ENCODE data around the gene P2RX6. TPM values are rescaled to one million over a fixed set of nuclear protein-coding genes. Genes with fewer than 3 reads are reported as not detected.

The P2RX6 gene
- total RNA-seq, 1 experiment from 2014 or later: 10.0 TPM

DNA sequence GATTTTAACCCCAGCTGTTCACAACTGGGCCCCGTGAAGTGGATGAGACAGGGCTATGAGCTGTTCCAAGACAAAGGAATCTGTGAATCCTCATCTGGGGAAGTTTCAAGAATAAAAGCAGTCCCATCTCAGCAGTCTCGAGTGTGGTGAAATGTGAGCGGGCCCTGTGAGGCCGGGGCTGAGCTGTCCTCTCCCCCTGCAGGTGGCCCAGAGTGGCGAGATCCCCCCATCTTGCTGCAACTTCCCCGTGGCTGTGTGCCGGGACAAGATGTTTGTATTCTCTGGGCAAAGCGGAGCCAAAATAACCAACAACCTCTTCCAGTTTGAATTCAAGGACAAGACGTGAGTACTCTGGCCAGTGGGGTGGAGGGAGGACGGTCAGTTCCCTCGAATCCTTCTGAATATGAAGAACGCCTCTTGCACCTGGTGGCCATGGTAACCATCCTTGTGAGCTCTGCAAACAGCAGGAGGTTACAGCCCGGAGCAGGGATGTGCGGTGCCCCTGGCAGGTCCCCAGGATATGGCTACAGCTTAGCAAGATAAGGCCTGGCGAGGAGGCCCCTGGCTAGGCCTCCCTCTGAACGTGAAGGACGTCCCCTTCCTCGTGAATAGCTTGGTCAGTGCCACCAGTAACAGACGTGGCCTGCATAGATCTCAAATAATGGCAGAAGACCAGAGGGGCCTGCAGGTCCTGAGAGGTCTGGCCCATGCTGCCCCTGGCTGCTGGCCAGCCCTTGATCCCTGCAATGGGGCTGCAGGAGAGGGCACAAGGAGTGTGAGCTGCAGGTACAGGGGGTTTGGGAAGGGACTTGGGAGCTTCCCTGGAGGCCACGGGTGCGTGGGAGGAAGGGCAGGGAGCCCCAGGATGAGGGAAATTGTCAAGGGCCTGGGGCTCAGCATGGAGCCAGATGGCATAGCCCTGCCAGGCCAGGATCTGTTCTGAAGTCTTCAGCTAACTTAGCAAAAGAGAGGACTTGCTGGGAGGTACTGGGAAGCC, 24.5 kb upstream of the P2RX6 start:
- no peak for DNase-seq
- Histone ChIP-seq H3K36me3 (peaks cover 4% of the 10 kb centered on the region), H3K4me3 (no peak overlapping the region), H3K27me3 (no peaks in the 10 kb centered on the region), H3K9me3 (no peaks in the 10 kb centered on the region)

DNA sequence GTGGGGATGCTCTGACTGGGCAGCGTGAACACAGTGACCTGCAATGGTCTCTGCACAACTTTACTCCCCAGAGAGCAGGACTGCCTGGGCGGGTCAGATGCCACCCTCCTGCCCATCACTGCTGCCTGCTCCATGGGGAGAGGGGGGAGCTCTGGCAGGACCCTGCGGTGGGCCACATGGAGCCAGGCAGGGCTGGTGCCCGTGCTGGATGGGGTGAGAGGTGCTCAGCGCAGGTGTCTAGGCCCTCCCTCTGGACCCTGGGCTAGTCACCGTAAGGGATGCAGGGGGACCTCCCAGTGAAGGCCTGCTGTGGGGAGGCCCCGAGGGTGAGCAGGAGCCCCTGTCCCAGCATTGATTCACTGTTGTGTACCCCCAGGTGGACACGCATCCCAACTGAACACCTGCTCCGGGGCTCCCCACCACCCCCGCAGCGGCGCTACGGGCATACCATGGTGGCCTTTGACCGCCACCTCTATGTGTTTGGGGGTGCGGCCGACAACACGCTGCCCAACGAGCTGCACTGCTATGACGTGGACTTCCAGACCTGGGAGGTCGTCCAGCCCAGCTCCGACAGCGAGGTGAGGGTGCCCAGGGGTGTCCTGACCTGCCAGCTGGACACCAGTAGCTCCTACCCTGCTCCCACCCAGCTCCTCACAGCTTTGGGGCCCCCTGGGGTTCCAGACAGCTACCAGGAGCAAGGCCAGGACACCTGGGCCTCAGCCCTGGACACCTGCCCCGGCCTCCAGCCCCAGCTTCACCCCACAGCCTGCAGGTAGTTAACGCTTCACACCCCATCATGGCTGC, 23.5 kb upstream of the P2RX6 start:
- H3K4me3 ChIP-seq: no peak overlapping the region
- DNase-seq: no peak
- no peaks in the 10 kb centered on the region for H3K27me3 ChIP-seq
- no peaks in the 10 kb centered on the region for H3K9me3 ChIP-seq
- no peaks in the 10 kb centered on the region for H3K36me3 ChIP-seq

DNA sequence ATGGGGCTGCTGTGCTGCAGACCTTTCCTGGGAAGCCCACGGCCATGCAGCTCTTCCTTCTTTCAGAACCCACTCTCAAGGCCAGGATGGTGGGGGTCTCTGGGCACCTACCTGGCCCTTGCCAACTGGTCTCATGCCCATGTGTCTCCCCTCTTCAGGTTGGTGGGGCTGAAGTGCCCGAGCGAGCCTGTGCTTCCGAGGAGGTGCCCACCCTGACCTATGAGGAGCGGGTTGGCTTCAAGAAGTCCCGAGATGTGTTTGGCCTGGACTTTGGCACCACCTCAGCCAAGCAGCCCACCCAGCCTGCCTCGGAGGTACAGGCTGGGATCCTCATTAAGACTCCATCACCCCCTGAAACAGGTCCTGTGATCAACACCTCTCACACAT, 22.9 kb upstream of the P2RX6 start:
- no peaks in the 10 kb centered on the region for H3K27me3 ChIP-seq
- no peak for DNase-seq
- no peaks in the 10 kb centered on the region for H3K9me3 ChIP-seq
- H3K36me3 ChIP-seq: no peaks in the 10 kb centered on the region
- no peak overlapping the region for H3K4me3 ChIP-seq

DNA sequence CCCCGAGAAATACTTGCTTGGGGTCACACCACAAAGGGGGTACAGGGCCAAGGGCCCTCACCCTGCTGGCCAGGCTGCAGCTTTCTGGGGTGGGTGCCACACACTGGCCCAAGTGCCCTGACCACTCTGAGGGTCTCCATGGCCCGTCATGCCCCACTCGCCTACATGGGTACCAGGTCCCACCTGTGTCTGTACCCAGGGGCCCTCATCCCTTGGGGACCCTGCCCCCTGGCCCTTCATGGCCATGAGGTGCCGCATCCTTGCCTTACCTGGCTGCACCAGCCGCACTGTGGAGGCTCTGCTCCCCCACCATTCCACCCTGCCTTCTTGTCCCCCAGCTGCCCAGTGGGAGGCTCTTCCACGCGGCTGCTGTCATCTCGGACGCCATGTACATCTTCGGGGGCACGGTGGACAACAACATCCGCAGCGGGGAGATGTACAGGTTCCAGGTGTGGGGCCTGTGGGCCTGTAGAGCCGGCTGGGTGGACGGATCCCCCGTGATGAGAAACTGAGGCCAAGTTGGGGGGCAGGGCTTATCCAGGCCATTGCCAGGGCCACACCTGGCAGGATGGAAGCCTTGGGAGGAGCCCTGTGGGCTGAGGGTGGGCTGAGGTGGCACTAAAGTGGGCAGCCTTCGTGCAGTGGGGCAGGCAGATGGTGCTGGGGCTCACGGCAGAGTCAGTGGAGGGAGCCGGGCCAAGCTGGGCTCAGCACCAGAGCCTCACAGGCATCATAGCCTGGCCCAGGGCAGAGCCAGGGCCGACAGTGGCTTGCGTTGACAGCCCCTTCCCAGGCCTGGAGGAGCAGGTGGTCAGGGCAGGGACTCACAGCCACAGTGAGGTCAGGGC, 22.3 kb upstream of the P2RX6 start:
- Histone ChIP-seq H3K27me3 (no peaks in the 10 kb centered on the region), H3K4me3 (no peak overlapping the region), H3K36me3 (peaks cover 1% of the 10 kb centered on the region; the same call in 1 of the 2 replicates), H3K9me3 (no peaks in the 10 kb centered on the region)
- no peak for DNase-seq

DNA sequence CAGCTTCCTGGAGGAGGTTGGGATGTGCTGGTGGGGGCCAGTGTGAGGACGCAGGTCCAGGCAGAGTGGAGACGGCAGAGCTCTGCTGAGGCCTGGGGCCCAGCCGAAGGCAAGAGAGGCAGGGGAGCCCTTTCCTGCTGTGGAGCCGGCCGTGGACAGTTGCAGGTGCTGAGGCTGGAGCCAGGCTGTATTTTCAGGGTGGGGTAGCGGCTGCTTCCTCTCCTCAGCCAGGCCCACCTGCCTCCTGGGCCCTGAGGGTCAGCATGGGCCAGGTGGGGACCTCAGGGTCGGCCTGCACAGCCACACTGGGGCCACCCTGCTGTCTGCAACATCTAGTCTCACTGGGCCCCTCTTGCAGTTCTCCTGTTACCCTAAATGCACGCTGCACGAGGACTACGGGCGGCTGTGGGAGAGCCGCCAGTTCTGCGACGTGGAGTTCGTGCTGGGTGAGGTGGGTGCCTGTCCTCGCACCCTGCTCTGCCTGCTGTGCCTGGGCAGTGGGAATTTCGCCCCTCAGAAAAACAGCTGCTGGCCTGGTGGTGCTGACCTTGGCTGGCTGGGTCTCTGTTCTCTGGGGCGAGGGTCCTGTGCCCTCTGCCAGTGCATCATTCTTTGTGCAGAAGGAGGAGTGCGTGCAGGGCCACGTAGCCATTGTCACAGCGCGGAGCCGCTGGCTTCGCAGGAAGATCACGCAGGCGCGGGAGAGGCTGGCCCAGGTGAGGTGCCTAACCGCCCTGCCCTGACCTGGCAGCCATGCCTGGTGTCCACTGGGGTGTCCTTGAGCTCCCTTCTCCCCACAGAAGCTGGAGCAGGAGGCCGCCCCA, 21.4 kb upstream of the P2RX6 start:
- Histone ChIP-seq H3K36me3 (peaks cover 5% of the 10 kb centered on the region; the same call in 1 of the 2 replicates), H3K27me3 (no peaks in the 10 kb centered on the region), H3K9me3 (no peaks in the 10 kb centered on the region), H3K4me3 (no peak overlapping the region)
- no peak for DNase-seq

DNA sequence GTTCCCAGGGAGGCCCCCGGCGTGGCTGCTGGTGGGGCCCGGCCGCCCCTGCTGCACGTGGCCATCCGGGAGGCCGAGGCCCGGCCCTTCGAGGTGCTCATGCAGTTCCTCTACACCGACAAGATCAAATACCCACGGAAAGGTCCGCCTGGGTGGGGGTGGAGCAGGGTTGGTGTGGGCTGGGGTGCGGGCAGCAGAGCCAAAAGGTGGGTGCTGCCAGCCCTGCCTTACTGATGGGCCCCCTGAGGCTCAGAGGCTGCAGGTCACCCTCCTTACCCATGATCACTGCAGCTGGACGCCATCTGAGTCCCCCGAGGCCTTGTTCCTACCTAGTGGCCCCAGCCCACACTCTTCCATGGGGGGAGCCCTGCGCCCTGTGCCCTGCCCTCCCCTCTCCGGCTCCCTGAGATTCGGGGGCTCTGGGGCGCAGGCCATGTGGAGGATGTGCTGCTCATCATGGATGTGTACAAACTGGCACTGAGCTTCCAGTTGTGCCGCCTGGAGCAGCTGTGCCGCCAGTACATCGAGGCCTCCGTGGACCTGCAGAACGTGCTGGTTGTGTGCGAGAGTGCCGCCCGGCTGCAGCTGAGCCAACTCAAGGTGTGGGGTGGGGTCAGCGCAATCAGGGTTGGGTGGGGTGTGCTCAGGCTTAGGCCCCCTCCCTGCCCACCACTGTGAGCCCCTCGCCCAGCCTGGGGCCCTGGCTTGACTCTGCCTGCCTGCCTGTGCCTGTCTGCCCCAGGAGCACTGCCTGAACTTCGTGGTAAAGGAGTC, 20.6 kb upstream of the P2RX6 start:
- H3K36me3 ChIP-seq: peaks cover 13% of the 10 kb centered on the region
- no peak overlapping the region for H3K4me3 ChIP-seq
- no peak for DNase-seq
- H3K9me3 ChIP-seq: no peaks in the 10 kb centered on the region
- H3K27me3 ChIP-seq: no peaks in the 10 kb centered on the region

DNA sequence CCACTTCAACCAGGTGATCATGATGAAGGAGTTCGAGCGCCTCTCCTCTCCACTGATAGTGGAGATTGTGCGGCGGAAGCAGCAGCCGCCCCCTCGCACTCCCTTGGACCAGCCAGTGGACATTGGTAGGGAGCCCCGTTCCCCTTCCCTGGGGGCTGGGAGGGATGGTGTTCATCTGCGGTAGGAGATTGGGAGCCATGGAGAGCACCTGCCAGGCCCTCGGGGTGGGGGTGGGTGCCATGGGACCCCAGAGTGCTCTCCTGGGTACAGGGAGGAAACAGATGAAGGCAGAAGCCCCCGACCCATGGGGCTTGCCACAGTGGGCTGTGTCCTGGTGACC, 20.1 kb upstream of the P2RX6 start:
- H3K4me3 ChIP-seq: no peak overlapping the region
- no peaks in the 10 kb centered on the region for H3K9me3 ChIP-seq
- DNase-seq: no peak
- H3K36me3 ChIP-seq: peaks cover 19% of the 10 kb centered on the region
- H3K27me3 ChIP-seq: no peaks in the 10 kb centered on the region

DNA sequence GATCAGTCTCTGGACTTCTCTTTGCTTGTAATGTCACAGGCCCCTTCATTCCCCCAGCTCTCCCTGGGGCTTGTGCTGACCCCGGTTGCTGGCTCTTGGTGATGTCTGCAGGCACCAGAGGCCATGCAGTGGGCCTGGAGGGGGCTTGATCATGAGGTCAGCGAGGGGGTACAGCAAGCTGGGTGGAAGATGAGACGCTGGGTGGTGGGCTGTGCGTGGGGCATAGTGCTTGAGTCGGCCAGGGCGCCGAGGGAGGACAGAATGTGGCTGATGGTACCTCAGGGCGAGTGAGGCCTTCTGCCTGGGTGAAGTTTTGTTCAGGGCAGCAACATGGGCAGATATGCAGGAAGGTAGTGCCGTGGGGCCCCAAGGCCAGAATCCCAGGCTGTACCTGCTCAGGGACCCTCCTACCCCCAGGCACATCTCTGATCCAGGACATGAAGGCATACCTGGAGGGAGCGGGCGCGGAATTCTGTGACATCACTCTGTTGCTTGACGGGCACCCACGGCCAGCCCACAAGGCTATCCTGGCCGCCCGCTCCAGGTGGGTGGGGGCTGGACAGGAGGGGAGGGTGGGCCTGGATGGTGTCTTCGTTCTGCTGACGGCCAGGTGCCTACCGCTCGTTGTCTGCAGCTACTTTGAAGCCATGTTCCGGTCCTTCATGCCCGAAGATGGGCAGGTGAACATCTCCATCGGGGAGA, 19.5 kb upstream of the P2RX6 start:
- no peaks in the 10 kb centered on the region for H3K27me3 ChIP-seq

DNA sequence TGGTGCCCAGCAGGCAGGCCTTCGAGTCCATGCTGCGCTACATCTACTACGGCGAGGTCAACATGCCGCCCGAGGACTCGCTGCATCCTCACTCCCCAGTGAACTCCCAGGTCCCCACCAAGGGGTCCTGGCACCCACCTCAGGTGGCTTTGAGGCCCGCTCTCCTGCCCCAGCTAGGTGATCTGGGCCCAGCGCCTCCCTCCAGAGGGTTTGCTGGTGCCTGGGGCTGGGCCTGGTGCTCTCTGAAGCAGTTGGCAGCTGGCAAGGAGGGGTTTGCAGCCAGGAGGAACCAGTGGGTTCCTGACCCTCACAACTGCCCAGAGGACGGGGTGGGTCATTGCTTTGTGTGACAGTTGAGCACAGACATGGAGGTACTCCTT, 18.9 kb upstream of the P2RX6 start:
- DNase-seq: no peak

More for the DNA sequence above, 19.5 kb upstream of the P2RX6 start:
- no peak for DNase-seq
- no peaks in the 10 kb centered on the region for H3K9me3 ChIP-seq
- no peak overlapping the region for H3K4me3 ChIP-seq
- peaks cover 25% of the 10 kb centered on the region for H3K36me3 ChIP-seq

DNA sequence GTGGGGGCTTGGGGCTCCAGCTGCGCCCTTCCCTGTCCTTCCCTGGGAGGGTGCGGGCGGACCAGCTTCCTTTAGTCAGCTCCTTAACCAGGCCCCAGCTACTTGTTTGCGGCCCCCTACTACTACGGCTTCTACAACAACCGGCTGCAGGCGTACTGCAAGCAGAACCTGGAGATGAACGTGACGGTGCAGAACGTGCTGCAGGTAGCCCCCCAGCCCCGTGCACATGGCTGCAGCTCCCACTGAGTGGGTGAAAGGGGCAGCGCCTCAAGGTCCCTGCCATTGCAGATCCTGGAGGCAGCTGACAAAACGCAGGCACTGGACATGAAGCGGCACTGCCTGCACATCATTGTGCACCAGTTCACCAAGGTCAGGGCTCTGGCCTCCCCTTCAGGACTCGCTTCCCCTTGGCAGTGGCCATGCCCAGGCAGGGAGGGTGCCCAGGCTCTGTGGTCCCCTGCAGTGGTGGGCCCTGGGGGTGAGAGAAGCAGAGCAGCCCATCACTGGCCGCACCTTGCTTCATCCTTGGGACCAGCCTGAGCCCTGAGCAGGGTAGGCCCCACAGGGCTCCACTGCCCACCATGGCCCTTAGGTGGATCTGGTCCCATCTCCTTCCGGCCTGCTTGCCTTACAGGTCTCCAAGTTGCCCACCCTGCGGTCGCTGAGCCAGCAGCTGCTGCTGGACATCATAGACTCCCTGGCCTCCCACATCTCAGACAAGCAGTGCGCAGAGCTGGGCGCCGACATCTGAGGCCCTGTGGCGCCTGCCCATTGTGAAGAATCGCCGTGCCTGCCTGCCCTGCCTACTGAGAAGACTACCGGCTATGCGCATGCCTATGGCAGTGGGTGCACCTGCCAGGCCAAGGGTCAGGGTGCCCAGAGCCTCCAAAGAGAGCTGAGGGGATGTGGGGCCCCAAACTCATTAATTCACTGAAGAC, 18.1 kb upstream of the P2RX6 start:
- peaks cover 31% of the 10 kb centered on the region for H3K36me3 ChIP-seq
- no peaks in the 10 kb centered on the region for H3K27me3 ChIP-seq
- no peaks in the 10 kb centered on the region for H3K9me3 ChIP-seq
- H3K4me3 ChIP-seq: no peak overlapping the region
- no peak for DNase-seq

More for the DNA sequence above, 18.9 kb upstream of the P2RX6 start:
- no peak overlapping the region for H3K4me3 ChIP-seq
- H3K36me3 ChIP-seq: peaks cover 29% of the 10 kb centered on the region
- H3K27me3 ChIP-seq: no peaks in the 10 kb centered on the region
- H3K9me3 ChIP-seq: no peaks in the 10 kb centered on the region

DNA sequence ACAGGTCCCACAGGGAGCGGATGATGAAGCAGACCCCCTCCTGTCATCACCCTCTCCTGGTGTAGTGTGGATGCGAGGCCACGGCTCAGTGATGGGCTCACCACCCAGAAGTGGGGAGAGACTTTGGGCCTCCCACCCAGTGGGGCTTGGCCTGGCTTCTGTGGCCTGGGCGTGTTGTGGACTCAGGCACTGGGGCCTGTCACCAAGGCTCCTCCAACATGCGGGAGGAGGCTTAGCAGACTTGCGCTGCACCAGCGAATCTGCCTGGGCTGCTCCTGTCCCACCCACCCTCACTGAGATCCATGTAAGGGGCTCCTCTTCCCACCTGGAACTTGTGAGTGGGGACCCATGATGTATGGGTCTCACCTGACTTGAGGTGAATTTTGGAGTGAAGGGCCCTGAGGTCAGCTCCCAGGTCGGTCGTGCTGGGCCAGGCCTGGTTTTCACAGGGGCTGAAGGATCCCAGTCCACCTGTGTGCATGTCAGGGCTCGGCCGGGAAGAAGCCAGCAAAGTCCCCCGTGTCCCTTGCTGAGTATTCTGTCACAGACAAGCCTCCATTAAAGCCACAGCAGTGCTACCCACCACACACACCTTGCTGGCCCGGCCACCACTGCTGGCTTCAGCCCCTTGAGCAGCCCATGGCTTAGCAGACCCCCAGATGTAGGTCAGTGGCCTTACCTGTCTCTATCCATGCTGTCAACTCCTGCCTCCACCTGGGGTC, 17.3 kb upstream of the P2RX6 start:
- no peaks in the 10 kb centered on the region for H3K27me3 ChIP-seq
- no peak for DNase-seq
- H3K36me3 ChIP-seq: peaks cover 31% of the 10 kb centered on the region

DNA sequence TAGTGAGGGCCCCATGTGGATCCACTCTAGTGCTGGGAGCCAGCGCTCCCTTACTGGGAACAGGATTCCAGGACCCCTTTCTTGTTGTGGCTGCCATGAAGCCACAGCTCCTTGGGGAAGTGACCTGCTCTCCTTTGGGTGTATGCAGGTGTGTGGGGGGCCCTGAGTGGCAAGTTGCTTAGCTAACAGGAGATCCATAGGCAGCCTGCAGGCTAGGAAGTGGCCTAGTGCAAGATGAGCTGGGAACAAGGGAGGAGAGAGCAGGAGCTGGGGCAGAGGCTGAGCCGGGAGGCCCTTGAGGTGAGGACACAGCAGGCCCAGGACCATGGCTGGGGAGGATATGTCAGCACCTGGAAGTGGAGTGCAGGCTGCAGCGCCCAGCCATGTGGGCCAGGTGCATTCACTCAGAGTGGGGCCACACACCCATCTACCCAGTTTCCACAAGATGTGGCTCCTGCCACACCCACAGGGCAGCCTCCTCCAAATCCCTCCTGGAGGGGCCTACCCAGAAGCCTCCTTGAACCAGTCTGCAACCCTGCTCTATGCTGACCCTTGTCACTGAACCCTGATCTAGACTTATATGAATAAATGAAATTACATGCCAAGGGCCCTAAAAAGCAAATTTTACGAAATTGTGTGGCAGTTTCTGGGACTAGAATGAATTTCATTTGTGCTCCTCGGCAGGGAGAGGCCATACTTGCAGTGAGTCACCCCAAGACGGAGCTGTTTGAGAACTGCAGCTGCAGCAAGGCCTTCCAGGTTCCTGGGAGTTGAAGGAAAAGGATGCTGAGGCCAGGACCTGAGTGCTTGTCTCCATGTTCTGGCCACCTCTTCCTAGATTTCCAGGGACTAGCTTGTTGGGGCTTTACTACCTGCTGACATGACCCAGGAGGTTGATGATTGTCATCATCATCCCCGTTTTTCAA, 16.3 kb upstream of the P2RX6 start:
- H3K9me3 ChIP-seq: no peaks in the 10 kb centered on the region
- H3K36me3 ChIP-seq: peaks cover 31% of the 10 kb centered on the region
- no peaks in the 10 kb centered on the region for H3K27me3 ChIP-seq
- DNase-seq: no peak
- no peak overlapping the region for H3K4me3 ChIP-seq

More for the DNA sequence above, 17.3 kb upstream of the P2RX6 start:
- H3K4me3 ChIP-seq: no peak overlapping the region
- no peaks in the 10 kb centered on the region for H3K9me3 ChIP-seq
